ENCODE data around the gene AUTS2. TPM values are rescaled to one million over a fixed set of nuclear protein-coding genes. Genes with fewer than 3 reads are reported as not detected.

AUTS2 gene
- total RNA-seq, 1 donor from 2014 or later, result 125 TPM

- DNase-seq (ENCODE audit: low spot score, unreplicated experiment), result no peak
- Mint-ChIP-seq H3K27ac (no peak overlapping the region), H3K27me3 (no peaks in the 10 kb centered on the region), H3K4me1 (ENCODE audit: low read depth) (peaks cover 32% of the 10 kb centered on the region), H3K9me3 (ENCODE audit: low read depth) (no peaks in the 10 kb centered on the region), H3K36me3 (ENCODE audit: insufficient read depth) (no peaks in the 10 kb centered on the region), H3K4me3 (ENCODE audit: low read depth) (no peak overlapping the region)
- TF ChIP-seq CTCF (IDR thresholded peaks at IDR 0.05; ENCODE audit: unreplicated experiment), result no peak
Observed at GRCh38 chr7:69961436-69961835, 363.2 kb downstream of the AUTS2 start.

GRCh38 chr7:69962186-69963065 lies 364.2 kb downstream of the AUTS2 start:
- no peak overlapping the region for H3K27ac Mint-ChIP-seq
- H3K9me3 Mint-ChIP-seq (ENCODE audit: low read depth), result no peaks in the 10 kb centered on the region
- no peaks in the 10 kb centered on the region for H3K36me3 Mint-ChIP-seq (ENCODE audit: insufficient read depth)
- H3K4me1 Mint-ChIP-seq (ENCODE audit: low read depth), result peaks cover 37% of the 10 kb centered on the region
- H3K4me3 Mint-ChIP-seq (ENCODE audit: low read depth), result no peak overlapping the region
- DNase-seq (ENCODE audit: low spot score, unreplicated experiment), result no peak
- H3K27me3 Mint-ChIP-seq, result no peaks in the 10 kb centered on the region
- TF ChIP-seq CTCF (IDR thresholded peaks at IDR 0.05; ENCODE audit: unreplicated experiment), result no peak

- no peak for TF ChIP-seq CTCF (IDR thresholded peaks at IDR 0.05; ENCODE audit: unreplicated experiment)
- DNase-seq (ENCODE audit: low spot score, unreplicated experiment), result no peak
- H3K4me1 Mint-ChIP-seq (ENCODE audit: low read depth), result peaks cover 43% of the 10 kb centered on the region
Observed at GRCh38 chr7:69963393-69963792, 365.1 kb downstream of the AUTS2 start.

GRCh38 chr7:69966766-69967591 lies 368.7 kb downstream of the AUTS2 start:
- no peak for TF ChIP-seq CTCF (IDR thresholded peaks at IDR 0.05; ENCODE audit: unreplicated experiment)
- H3K4me1 Mint-ChIP-seq (ENCODE audit: low read depth), result peaks cover 44% of the 10 kb centered on the region
- H3K27me3 Mint-ChIP-seq, result no peaks in the 10 kb centered on the region
- no peak for DNase-seq (ENCODE audit: low spot score, unreplicated experiment)
- no peaks in the 10 kb centered on the region for H3K36me3 Mint-ChIP-seq (ENCODE audit: insufficient read depth)
- peak overlapping the region; percentile 60 for H3K27ac Mint-ChIP-seq
- H3K9me3 Mint-ChIP-seq (ENCODE audit: low read depth), result no peaks in the 10 kb centered on the region
- H3K4me3 Mint-ChIP-seq (ENCODE audit: low read depth), result peak overlapping the region; percentile 62

More at GRCh38 chr7:69963393-69963792, 365.1 kb downstream of the AUTS2 start:
- Mint-ChIP-seq H3K4me3 (ENCODE audit: low read depth) (no peak overlapping the region), H3K36me3 (ENCODE audit: insufficient read depth) (no peaks in the 10 kb centered on the region), H3K27me3 (no peaks in the 10 kb centered on the region), H3K27ac (no peak overlapping the region), H3K9me3 (ENCODE audit: low read depth) (no peaks in the 10 kb centered on the region)

- H3K9me3 Mint-ChIP-seq (ENCODE audit: low read depth), result no peaks in the 10 kb centered on the region
- H3K4me3 Mint-ChIP-seq (ENCODE audit: low read depth), result peak overlapping the region; percentile 62
- no peaks in the 10 kb centered on the region for H3K27me3 Mint-ChIP-seq
- H3K4me1 Mint-ChIP-seq (ENCODE audit: low read depth), result peaks cover 35% of the 10 kb centered on the region
- peak overlapping the region; percentile 60 for H3K27ac Mint-ChIP-seq
- DNase-seq (ENCODE audit: low spot score, unreplicated experiment), result no peak
- no peak for TF ChIP-seq CTCF (IDR thresholded peaks at IDR 0.05; ENCODE audit: unreplicated experiment)
- no peaks in the 10 kb centered on the region for H3K36me3 Mint-ChIP-seq (ENCODE audit: insufficient read depth)
Observed at GRCh38 chr7:69967689-69968450, 369.6 kb downstream of the AUTS2 start.
